Vagina (tissue), 2 donors: ENCODE data around the gene FMOD.

Experiments used
- CTCF ChIP-seq, 3 experiments: fragments of 450-650 bp in 2 of 3; fragments of 200-600 bp in 1 of 3; sonication (generic) in 1 of 3; IDR thresholded peaks; one replicate each; pipeline ENCODE4 v1.5.1; 2017 to 2019; ENCODE audit warnings: antibody characterized with exemption in 3 of 3, mild to moderate bottlenecking in 2 of 3, moderate library complexity in 2 of 3
- POLR2A ChIP-seq, 2 donors: fragments of 450-650 bp; IDR thresholded peaks; one replicate each; pipeline ENCODE4 v1.6.1; 2017; ENCODE audit warnings: antibody characterized with exemption in 2 of 2, mild to moderate bottlenecking in 2 of 2, moderate library complexity in 2 of 2
- POLR2AphosphoS5 ChIP-seq, 2 donors: sonication (generic); formaldehyde crosslinking; IDR thresholded peaks; one replicate each; pipeline ENCODE4 v1.9.0; 2017; ENCODE audit warnings: antibody characterized with exemption in 2 of 2, mild to moderate bottlenecking in 2 of 2, low read depth in 1 of 2; ENCODE audit not compliant: insufficient read depth in 1 of 2

GRCh38 chr1:203390298-203390697 lies 39.4 kb upstream of the FMOD start:
- TF ChIP-seq CTCF (IDR thresholded peaks at IDR 0.05) (no peak), POLR2A (IDR thresholded peaks at IDR 0.05) (no peak), POLR2AphosphoS5 (IDR thresholded peaks at IDR 0.05; ENCODE audit: insufficient read depth in 1 of 2, low read depth in 1 of 2) (no peak)
